HEK293 (cell line): ENCODE measurements around the gene PRKCA.

Experiments
- CTCF ChIA-PET: fragments of 350-600 bp; formaldehyde crosslinking; extraction: SDS; loops from one replicate; lab custom pipeline; 2021; ENCODE audit warnings: antibody characterized with exemption; lab: Yijun Ruan, JAX
- POLR2A ChIA-PET: fragments of 300-600 bp; formaldehyde crosslinking; extraction: SDS; loops from one replicate; lab custom pipeline; 2020; ENCODE audit warnings: antibody characterized with exemption, inconsistent platforms; lab: Yijun Ruan, JAX
- H3K27ac ChIP-seq: fragments of 200-500 bp; sonication (Bioruptor generic); 2 replicates; pipeline ENCODE4 v1.5.1; 2014; ENCODE audit warnings: low read depth, low read length, control low read depth, inconsistent platforms; ENCODE audit errors: extremely low read depth
- H3K36me3 ChIP-seq, 2 experiments: fragments of 200-500 bp in 1 of 2; sonication (Bioruptor generic) in 1 of 2; 1 replicate in 1 of 2; 2 replicates in 1 of 2; pipeline ENCODE4 v1.5.1; 2014 to 2017; ENCODE audit warnings: inconsistent platforms in 2 of 2, low read length in 2 of 2; ENCODE audit not compliant: control insufficient read depth in 2 of 2, insufficient read depth in 1 of 2
- H3K4me1 ChIP-seq: fragments of 200-500 bp; sonication (Bioruptor generic); 2 replicates; pipeline ENCODE4 v1.5.1; 2014; ENCODE audit warnings: mild to moderate bottlenecking, low read length, inconsistent platforms; ENCODE audit not compliant: control insufficient read depth, insufficient read depth
- H3K4me3 ChIP-seq: 2 replicates; pipeline ENCODE4 v1.5.1; 2011; ENCODE audit warnings: low read depth, mild to moderate bottlenecking, control low read depth, low read length, moderate library complexity
- H3K9me3 ChIP-seq: fragments of 200-500 bp; sonication (Bioruptor generic); 2 replicates; pipeline ENCODE4 v1.5.1; 2014; ENCODE audit warnings: low read depth, low read length, inconsistent platforms; ENCODE audit not compliant: control insufficient read depth, insufficient read depth
- AEBP2 ChIP-seq: fragments of 450-650 bp; formaldehyde crosslinking; IDR thresholded peaks from 2 replicates; pipeline ENCODE4 v1.5.1; 2016; ENCODE audit warnings: missing biosample characterization, missing genetic modification characterization, borderline replicate concordance
- GLIS2 ChIP-seq: fragments of 450-650 bp; formaldehyde crosslinking; IDR thresholded peaks from 2 replicates; pipeline ENCODE4 v1.5.1; 2016; ENCODE audit warnings: missing biosample characterization, missing genetic modification characterization
- MYNN ChIP-seq: fragments of 450-650 bp; formaldehyde crosslinking; IDR thresholded peaks from 2 replicates; pipeline ENCODE4 v1.5.1; 2016; ENCODE audit warnings: missing biosample characterization, missing genetic modification characterization, borderline replicate concordance
- PATZ1 ChIP-seq: fragments of 450-650 bp; formaldehyde crosslinking; IDR thresholded peaks from 2 replicates; pipeline ENCODE4 v1.5.1; 2016; ENCODE audit warnings: missing biosample characterization, missing genetic modification characterization
- SALL2 ChIP-seq: fragments of 450-650 bp; formaldehyde crosslinking; IDR thresholded peaks from 2 replicates; pipeline ENCODE4 v1.5.0; 2017; ENCODE audit warnings: missing biosample characterization, mild to moderate bottlenecking, missing genetic modification characterization, borderline replicate concordance
- TCF7L2 ChIP-seq: IDR thresholded peaks from 2 replicates; pipeline ENCODE4 v1.6.1; 2011; ENCODE audit warnings: low read depth, mild to moderate bottlenecking, inconsistent platforms, low read length, moderate library complexity, borderline replicate concordance
- TRIM28 ChIP-seq: IDR thresholded peaks from 2 replicates; pipeline ENCODE4 v1.6.1; 2011; ENCODE audit warnings: low read length, control low read depth, borderline replicate concordance
- ZEB2 ChIP-seq: fragments of 450-650 bp; formaldehyde crosslinking; IDR thresholded peaks from 2 replicates; pipeline ENCODE4 v1.5.1; 2016; ENCODE audit warnings: missing biosample characterization, missing genetic modification characterization
- ZFHX2 ChIP-seq: fragments of 450-650 bp; formaldehyde crosslinking; conservative IDR thresholded peaks from 2 replicates; pipeline ENCODE4 v1.5.1; 2016; ENCODE audit warnings: missing biosample characterization, missing genetic modification characterization
- ZNF10 ChIP-seq: fragments of 450-650 bp; formaldehyde crosslinking; IDR thresholded peaks from 2 replicates; pipeline ENCODE4 v1.5.1; 2017; ENCODE audit warnings: missing biosample characterization, missing genetic modification characterization
- ZNF114 ChIP-seq: fragments of 450-650 bp; formaldehyde crosslinking; IDR thresholded peaks from 2 replicates; pipeline ENCODE4 v1.5.0; 2017; ENCODE audit warnings: missing biosample characterization, missing genetic modification characterization
- ZNF138 ChIP-seq: fragments of 450-650 bp; formaldehyde crosslinking; IDR thresholded peaks from 2 replicates; pipeline ENCODE4 v1.5.1; 2016; ENCODE audit warnings: missing biosample characterization, missing genetic modification characterization, borderline replicate concordance
- ZNF184 ChIP-seq: fragments of 450-650 bp; IDR thresholded peaks from 2 replicates; pipeline ENCODE4 v1.5.1; 2018; ENCODE audit warnings: missing biosample characterization, mild to moderate bottlenecking, missing genetic modification characterization
- ZNF274 ChIP-seq, 2 experiments: fragments of 200-500 bp in 1 of 2; fragments of 450-650 bp in 1 of 2; sonication (Bioruptor generic) in 1 of 2; formaldehyde crosslinking in 1 of 2; IDR thresholded peaks; 2 replicates each; pipeline versions ENCODE4 v1.5.1 to v1.6.1; 2014 to 2016; ENCODE audit warnings: borderline replicate concordance in 1 of 2, inconsistent platforms in 1 of 2, low read length in 1 of 2, missing biosample characterization in 1 of 2, missing genetic modification characterization in 1 of 2
- ZNF280D ChIP-seq: fragments of 450-650 bp; formaldehyde crosslinking; IDR thresholded peaks from 2 replicates; pipeline ENCODE4 v1.5.1; 2016; ENCODE audit warnings: missing biosample characterization, missing genetic modification characterization
- ZNF292 ChIP-seq: fragments of 450-650 bp; formaldehyde crosslinking; IDR thresholded peaks from 2 replicates; pipeline ENCODE4 v1.5.1; 2016; ENCODE audit warnings: low read depth, missing biosample characterization, missing genetic modification characterization, borderline replicate concordance
- ZNF302 ChIP-seq: fragments of 450-650 bp; formaldehyde crosslinking; IDR thresholded peaks from 2 replicates; pipeline ENCODE4 v1.5.1; 2016; ENCODE audit warnings: missing biosample characterization, missing genetic modification characterization, low read depth
- ZNF366 ChIP-seq: fragments of 450-650 bp; formaldehyde crosslinking; conservative IDR thresholded peaks from 2 replicates; pipeline ENCODE4 v1.5.1; 2016; ENCODE audit warnings: missing biosample characterization, missing genetic modification characterization
- ZNF48 ChIP-seq: fragments of 450-650 bp; formaldehyde crosslinking; IDR thresholded peaks from 2 replicates; pipeline ENCODE4 v1.5.1; 2016; ENCODE audit warnings: missing biosample characterization, missing genetic modification characterization
- ZNF510 ChIP-seq: fragments of 450-650 bp; formaldehyde crosslinking; IDR thresholded peaks from 2 replicates; pipeline ENCODE4 v1.5.1; 2018; ENCODE audit warnings: mild to moderate bottlenecking, missing genetic modification characterization, missing biosample characterization; ENCODE audit not compliant: insufficient replicate concordance
- ZNF529 ChIP-seq: fragments of 450-650 bp; formaldehyde crosslinking; IDR thresholded peaks from 2 replicates; pipeline ENCODE4 v1.5.1; 2017; ENCODE audit warnings: missing genetic modification characterization, missing biosample characterization; ENCODE audit not compliant: insufficient replicate concordance
- ZNF548 ChIP-seq: fragments of 450-650 bp; formaldehyde crosslinking; IDR thresholded peaks from 2 replicates; pipeline ENCODE4 v1.5.1; 2016; ENCODE audit warnings: missing biosample characterization, missing genetic modification characterization
- ZNF580 ChIP-seq: fragments of 450-650 bp; formaldehyde crosslinking; IDR thresholded peaks from 2 replicates; pipeline ENCODE4 v1.5.1; 2016; ENCODE audit warnings: missing biosample characterization, missing genetic modification characterization
- ZNF654 ChIP-seq: fragments of 450-650 bp; formaldehyde crosslinking; IDR thresholded peaks from 2 replicates; pipeline ENCODE4 v1.5.1; 2016; ENCODE audit warnings: low read depth, missing biosample characterization, missing genetic modification characterization
- ZNF664 ChIP-seq: fragments of 450-650 bp; formaldehyde crosslinking; IDR thresholded peaks from 2 replicates; pipeline ENCODE4 v1.5.1; 2016; ENCODE audit warnings: missing biosample characterization, missing genetic modification characterization
- ZNF701 ChIP-seq: fragments of 450-650 bp; formaldehyde crosslinking; IDR thresholded peaks from 2 replicates; pipeline ENCODE4 v1.5.1; 2016; ENCODE audit warnings: missing biosample characterization, missing genetic modification characterization
- ZNF768 ChIP-seq: fragments of 450-650 bp; formaldehyde crosslinking; IDR thresholded peaks from 2 replicates; pipeline ENCODE4 v1.5.1; 2018; ENCODE audit warnings: missing biosample characterization, mild to moderate bottlenecking, missing genetic modification characterization
- ZSCAN18 ChIP-seq: fragments of 450-650 bp; formaldehyde crosslinking; IDR thresholded peaks from 2 replicates; pipeline ENCODE4 v1.5.1; 2016; ENCODE audit warnings: missing biosample characterization, missing genetic modification characterization
- ZSCAN23 ChIP-seq: fragments of 450-650 bp; formaldehyde crosslinking; IDR thresholded peaks from 2 replicates; pipeline ENCODE4 v1.5.1; 2016; ENCODE audit warnings: missing biosample characterization, missing genetic modification characterization

Gene PRKCA

GRCh38 chr17:66786107-66786506 lies 483.7 kb downstream of the PRKCA start:
- ChIA-PET POLR2A (no interaction called here), CTCF (no interaction called here)
- Histone ChIP-seq H3K9me3 (no peaks in the 10 kb centered on the region), H3K4me1 (no peaks in the 10 kb centered on the region; the same call in 1 of the 2 replicates), H3K27ac (no peak overlapping the region), H3K36me3 (peaks cover 0 to 18% of the 10 kb centered on the region in 2 experiments; a peak in 1 of 3 replicates), H3K4me3 (no peak overlapping the region)
- TF ChIP-seq ZNF274 (IDR thresholded peaks at IDR 0.05; ENCODE audit: low read length) (no peak), ZNF274 (tag by site-specific recombination; IDR thresholded peaks at IDR 0.05; ENCODE audit: borderline replicate concordance) (no peak), MYNN (tag by site-specific recombination) (no peak), ZNF580 (no peak), ZNF548 (no peak), ZNF302 (no peak), ZSCAN23 (tag by site-specific recombination) (no peak), ZNF664 (tag by site-specific recombination) (no peak), ZNF48 (tag by site-specific recombination) (no peak), ZNF280D (tag by site-specific recombination) (no peak), AEBP2 (tag by site-specific recombination) (no peak), ZNF768 (tag by site-specific recombination) (no peak), ZNF10 (tag by site-specific recombination) (no peak), ZFHX2 (no peak), GLIS2 (tag by site-specific recombination) (no peak), ZNF654 (tag by site-specific recombination) (no peak)

GRCh38 chr17:66787914-66788313 lies 485.5 kb downstream of the PRKCA start:
- H3K9me3 ChIP-seq: no peaks in the 10 kb centered on the region
- no peaks in the 10 kb centered on the region; the same call in 1 of the 2 replicates for H3K4me1 ChIP-seq
- ChIA-PET POLR2A (no interaction called here), CTCF (interaction anchor here (0.6 kb wide), 1 partner anchor 65 kb away, joined by 5 read pairs; no protein-coding TSS in a partner anchor)
- no peak overlapping the region for H3K4me3 ChIP-seq
- H3K27ac ChIP-seq: no peak overlapping the region
- H3K36me3 ChIP-seq: peaks cover 0 to 21% of the 10 kb centered on the region in 2 experiments; a peak in 1 of 3 replicates
- TF ChIP-seq ZNF114 (no peak), ZNF366 (tag by site-specific recombination) (no peak), ZSCAN18 (tag by site-specific recombination) (no peak), ZNF48 (tag by site-specific recombination) (no peak), ZNF184 (no peak), TCF7L2 (no peak), PATZ1 (tag by site-specific recombination) (no peak), SALL2 (tag by site-specific recombination) (no peak), ZNF292 (tag by site-specific recombination) (no peak), ZNF138 (tag by site-specific recombination) (no peak), ZEB2 (tag by site-specific recombination) (no peak), TRIM28 (no peak), ZNF701 (tag by site-specific recombination) (no peak), ZNF510 (tag by site-specific recombination) (no peak), ZNF529 (tag by site-specific recombination) (no peak)
